ENCODE measurements around the gene LMBRD1.
"Not testable (repeated sequence)": the region's sequence is repeated elsewhere in the genome, so short reads cannot be mapped to it uniquely, and the experiment has no call there.

The LMBRD1 gene

DNA sequence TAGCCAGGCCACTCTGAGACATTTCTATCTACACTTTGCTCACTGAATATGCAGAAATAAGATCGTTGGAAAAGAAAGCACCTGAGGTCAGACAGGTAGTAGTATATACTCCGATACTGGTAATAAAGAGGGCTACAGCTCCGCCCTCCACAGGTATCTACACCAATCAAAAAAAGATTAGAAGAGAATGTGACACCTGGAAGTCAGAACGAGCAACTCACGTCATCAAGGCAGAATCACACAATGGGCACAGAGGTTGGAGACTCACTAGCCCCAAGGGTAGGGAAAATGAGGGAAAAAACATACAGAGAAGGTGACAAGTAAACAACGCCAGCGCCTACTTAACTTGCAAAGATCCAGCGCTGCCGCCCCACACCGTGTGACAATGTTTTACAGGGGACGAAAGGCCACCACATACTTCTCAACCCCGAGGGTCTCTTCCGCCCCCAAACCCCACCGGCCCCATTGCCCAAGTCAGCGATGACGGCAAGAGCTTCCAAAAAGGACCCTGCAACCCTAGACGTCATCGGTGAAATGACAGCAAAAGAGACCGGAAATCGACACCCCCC lies 653 bp downstream of the LMBRD1 start:
- DNase-seq = no peak

DNA sequence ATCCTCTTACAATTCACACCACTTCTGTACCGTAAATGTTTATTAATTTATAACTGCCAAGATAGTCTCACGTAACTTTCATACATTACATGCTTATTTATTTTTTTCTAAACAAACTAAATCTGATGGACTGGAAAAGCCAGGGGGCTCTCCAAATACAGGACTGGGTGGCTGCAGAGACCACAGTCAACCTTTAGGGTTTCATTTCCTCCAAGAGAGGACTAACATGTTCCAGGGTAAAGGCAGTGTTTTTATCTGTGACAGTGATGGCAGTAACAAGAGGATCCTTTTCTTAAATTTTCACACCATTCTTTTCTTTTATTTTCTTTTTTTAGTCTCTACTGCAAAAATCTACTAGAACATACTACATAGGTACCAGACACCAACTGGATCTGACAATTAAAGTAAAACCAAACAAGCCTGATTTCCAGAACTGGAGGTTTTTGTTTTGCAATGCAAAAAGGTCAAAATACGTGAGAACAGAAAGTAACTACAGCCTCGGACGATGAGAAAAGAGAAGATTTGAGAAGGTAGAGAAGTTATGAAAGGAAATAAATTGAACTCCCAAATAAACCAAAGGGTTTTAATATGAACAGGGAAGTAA lies 1.2 kb downstream of the LMBRD1 start:
- DNase-seq = no peak

DNA sequence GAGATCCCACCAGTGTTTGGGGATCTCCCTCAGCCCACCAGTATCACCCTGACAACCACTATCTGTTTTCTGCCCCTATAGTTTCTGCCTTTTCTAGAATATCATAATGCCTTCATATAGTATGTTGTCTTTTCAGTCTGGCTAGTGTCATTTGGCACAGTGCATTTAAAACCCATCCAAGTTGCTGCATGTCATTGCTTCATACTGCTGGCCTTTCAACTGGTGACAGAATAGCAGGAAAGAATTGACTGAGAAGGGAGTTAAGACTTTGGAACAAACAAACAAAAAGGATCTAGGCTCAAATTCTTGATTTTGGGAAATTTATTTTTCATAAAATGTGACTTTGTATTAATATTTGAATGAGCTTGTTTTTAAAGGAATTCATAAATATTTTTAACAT lies 4.5 kb downstream of the LMBRD1 start:
- DNase-seq = no peak

DNA sequence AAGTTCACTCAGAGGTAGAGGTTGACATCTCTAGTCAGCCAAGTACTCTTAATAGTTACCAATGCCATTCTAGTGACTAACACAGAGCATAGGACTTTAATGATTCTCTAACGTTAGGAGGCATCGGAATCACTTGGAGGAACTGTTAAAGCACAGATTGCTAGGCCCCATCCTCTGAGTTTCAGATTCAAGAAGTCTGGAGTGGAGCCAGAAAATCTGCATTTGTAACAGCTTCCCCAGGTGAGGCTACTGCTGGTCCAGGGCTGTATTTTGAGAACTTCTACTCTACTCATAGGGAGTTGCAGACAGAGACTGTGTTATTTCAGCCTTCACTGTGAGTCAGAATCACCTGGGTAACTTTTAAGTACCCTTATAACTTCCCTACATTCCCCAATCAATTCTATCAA lies 5.7 kb downstream of the LMBRD1 start:
- no peak for DNase-seq

DNA sequence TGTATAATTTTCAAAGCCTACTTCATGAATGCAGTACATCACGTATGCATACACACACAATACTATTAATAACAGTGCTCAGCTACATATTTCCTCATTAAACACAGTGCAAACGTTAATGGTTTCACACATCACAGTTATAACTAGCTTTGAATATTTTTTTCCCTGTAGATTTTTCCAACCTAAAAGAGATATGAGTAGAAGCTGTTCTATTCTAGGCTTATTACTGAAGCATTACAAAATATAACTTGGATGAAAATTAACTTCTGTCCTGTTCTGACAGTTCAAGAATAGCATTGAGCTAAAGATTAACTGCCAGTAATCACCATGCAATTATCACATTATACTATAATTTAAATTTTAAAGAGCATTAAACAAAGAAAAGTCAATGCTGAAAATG lies 6.2 kb downstream of the LMBRD1 start:
- no peak for DNase-seq

DNA sequence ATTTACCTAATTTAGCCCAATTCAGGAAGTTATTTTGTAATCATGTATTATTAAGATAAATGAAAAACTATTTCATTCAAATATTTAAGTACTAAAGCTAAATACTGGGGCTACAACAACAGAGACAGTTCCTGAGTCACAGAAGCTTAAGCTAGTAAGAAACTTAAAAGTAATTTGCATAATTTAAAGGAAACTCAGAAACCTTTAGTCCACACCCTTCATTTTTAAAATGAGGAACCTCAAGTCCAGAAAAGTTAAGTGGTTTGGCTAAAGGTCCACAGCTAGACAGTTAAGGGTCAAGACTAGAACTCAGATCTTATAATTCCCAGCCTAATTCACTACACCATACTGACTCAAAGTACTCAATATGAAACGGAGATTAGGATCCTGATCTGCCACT lies 7.2 kb downstream of the LMBRD1 start:
- DNase-seq = no peak

DNA sequence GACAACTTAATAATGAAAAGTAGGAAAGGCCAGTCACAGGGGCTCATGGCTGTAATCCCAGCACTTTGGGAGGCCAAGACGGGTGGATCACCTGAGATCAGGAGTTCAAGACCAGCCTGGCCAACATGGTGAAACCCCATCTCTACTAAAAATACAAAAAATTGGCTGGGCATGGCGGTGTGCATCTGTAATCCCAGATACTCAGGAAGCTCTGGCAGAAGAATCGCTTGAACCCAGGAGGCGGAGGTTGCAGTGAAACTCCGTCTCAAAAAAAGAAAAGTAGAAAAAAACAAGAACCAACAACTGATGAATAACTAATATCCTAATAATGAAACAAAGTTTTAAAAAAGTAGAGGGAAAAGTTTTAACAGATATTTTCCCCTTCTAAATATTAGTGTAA lies 9.4 kb downstream of the LMBRD1 start:
- DNase-seq = not testable (repeated sequence)

DNA sequence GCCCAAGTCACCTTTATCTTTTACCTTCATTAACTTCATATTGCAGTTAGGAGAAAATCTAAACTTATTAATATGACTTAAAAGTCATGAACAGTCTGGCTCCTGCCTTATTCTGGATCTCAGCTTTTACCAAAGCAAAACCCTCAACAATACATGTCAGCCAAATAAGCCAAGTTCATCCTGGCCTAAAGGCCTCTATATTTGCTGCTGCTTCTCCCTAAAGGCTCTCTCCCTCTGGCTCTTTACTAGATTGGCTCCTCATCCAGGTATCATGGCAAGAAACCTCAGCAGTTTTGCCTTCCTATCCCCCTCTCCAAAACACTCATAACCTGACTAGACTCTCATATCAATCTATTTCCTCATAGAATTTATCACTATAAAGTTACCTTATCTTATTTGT lies 11.1 kb downstream of the LMBRD1 start:
- DNase-seq = no peak

DNA sequence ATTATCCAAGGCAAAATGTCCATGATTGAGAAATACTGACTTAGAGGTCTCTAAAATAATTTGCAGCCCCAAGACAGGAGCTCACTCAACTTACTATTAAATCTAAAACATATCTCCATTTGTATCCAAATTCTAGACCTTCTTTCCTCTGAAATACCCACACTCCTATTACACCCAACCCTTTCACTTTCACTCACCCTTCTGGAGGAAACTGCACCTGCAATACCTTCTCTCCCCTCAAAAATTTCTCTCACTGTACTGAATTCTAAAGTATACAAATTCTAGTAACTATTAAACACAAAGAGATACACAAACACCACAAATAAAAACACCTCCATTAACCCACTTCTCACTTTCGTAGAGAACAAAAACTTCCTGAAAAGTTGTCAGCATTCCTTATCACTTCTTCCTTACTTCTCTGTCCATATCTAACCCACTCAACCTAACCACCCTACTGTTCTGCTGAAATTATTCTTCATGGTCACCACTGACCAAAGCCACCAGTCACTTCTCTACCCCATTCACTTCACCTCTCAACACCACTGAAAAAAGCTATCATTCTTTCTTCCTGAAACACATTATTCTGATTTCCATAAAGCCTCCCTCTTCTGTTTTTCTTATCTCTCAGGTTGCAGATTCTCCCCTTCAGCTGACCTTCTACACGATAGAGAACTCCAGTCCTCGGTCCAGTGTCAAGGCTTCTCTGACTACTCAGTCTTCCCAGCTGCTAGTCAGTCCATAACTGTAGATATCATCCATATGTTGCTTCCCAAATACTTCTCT lies 12.0 kb downstream of the LMBRD1 start:
- DNase-seq = no peak

DNA sequence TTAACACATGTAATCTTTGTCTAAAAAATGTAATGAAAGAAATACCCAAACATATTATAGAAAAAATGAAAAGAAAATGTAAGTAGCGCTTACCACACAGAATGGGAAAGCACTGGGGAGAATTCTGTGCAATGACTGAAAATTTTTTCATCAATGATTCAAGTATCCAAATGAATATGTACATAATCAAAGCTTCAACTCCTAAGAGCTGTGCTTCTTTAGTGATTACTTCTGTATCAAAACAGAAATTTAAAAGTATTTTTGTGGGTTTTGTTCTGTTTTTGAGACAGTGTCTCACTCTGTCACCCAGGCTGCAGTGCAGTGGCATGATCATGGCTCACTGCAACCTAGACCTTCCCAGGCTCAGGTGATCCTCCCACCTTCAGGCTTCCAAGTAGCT lies 13.7 kb downstream of the LMBRD1 start:
- DNase-seq = no peak

DNA sequence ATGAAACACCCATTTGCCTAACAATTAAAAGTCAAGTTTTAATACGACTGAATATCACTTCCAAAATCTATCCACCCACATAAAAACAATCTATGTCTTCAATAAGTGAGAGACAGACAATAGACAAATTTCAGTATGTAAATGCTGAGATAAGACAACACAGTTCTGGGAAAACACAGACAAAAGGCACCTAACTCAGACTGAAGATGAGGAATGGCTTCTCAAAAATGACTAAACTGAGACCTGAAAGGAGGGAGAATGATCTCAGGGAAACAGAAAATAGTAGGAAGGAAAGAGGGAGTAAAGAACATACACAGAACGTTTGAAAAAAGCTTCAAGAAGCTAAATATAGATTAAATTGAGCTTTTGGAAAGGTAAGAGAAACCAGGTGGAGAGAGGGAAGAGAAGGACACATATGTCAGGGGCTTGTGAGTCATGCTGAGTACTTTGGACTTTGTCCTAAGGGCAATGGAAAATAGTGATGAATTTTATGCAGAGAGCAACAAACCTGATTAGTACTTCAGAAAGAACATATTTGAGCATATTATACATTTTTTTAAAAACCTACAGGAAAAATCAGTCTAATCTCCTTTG lies 16.1 kb downstream of the LMBRD1 start:
- no peak for DNase-seq

DNA sequence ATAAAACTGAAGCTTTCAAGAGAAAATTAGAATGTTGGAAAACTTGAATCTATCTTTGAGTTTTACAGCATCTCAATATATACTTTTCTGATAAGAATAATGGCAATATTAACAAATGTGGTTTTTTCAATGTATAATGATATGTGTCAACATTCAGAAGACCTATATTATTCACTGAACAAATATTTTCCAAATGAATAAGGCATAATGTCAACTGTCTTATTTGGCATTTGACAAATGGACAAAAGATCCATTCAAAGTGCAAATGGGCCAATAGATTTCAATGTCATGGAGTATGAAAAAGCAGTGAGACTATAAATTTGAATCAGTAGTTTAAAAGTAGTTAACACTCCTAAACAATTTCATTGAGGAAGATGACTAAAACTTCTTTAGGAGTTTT lies 20.9 kb downstream of the LMBRD1 start:
- DNase-seq = no peak

DNA sequence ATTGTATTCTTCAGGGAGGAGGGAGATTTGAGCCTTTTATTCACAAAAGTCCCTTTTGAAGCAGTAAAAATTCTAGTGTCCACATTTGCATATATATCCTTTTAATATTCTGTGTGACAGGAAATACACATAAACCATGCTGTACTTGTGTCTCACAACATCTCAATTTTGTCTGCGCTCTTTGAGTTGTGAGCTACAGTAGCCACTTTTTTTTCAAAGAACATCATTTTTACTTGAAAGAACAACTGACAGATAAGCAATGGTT lies 21.3 kb downstream of the LMBRD1 start:
- no peak for DNase-seq

DNA sequence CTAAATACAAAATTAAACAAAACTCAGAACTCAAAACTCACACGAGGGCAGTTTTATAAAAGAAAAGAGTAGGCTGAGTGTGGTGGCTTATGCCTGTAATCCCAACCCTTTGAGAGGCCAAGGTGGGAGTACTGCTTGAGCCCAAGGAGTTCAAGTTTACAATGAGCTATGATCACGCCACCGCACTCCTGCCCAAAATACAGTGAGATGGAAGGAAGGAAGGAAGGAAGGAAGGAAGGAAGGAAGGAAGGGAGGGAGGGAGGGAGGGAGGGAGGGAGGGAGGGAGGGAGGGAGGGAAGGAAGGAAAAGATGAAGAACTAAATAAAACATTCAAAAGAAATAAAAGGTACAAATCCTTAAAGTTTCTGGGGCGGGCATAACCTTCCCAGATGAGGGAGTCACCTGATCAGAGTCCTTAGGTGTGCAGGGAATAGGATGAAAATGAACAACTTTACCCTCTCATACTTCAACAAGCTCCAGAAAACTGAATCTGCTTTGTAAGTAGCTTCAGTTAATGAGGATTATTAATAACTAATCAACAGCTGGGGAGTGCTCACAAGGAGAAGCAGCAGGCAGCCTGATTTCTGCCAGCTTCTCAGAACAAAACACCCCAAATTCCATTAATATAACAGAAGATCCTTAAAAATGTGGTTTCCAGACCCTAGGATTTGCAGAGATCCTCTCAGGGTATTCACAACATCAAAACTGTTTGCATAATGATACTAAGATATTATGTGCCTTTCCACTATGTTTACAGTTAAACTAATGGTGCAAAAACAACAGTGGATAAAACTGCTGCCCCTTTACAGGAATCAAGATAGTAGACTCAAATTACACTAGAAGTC lies 21.8 kb downstream of the LMBRD1 start:
- DNase-seq = no peak

DNA sequence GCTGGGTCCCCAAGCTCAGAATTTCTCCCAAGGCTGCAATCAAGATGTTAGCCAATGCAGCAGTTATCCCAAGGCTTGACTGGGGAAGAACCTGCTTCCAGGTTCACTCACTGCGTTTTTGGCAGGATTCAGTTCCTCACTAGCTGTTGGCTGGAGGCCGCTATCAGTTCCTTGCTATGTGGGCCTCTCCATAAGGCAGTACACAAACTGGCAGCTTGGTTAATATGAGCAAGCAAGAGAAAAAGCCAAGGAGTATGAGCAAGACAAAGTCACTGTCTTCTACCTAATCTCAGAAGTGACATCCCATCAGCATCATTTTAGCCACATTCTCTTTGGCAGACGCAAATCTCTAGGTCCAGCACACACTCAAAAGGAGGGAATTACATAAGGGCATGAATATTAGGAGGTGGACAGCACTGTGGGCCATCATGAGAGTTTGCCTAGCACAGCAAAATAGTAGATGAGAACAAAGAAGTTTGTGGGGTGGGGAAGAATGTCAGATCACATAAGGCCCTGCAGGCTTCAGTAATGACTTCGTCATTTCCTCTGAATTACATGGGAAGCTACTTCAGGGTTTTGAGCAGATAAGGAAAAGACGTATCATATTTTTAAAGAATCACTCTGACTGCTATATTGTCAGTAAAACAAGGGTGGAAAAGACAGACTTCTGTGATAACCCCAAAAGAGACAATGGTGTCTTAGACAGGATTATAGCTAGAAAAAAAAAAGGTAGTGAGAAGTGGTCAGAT lies 25.5 kb downstream of the LMBRD1 start:
- DNase-seq = no peak

DNA sequence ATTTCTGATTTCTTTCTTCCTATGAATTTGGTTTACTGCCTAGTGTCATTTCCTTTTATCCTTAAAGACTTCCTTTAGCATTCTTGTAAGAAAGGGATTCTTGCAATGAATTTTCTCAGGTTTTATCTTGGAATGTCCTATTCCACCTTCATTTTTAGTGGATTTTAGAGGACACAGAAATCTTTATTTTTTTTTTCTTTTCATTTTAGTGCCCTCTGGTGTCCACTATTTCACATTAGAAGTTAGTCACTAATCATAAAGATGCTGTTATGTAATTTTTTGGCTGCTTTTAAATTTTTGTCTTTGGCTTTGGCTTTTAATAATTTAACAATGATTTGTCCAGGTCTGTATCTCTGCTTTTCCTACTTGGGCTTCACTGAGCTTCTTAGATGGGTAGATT lies 28.1 kb downstream of the LMBRD1 start:
- no peak for DNase-seq

DNA sequence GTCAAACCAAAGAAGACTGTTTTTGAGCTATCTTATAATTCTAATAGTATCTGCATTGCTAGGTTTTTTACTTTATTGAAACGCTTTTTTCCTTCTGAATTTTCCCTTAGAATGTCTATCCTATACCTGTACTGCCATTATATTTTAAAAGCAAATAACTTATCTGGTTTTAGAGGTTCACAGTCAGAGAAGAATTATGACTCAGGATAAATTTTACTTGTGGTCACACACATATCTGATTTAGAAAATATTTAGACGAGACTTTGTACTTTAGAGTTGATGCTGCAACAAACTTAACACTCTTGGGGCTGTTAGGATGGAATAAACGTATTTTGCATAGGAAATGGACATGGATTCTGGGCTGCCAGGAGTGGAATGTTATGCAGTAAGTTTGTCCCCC lies 33.0 kb downstream of the LMBRD1 start:
- no peak for DNase-seq

DNA sequence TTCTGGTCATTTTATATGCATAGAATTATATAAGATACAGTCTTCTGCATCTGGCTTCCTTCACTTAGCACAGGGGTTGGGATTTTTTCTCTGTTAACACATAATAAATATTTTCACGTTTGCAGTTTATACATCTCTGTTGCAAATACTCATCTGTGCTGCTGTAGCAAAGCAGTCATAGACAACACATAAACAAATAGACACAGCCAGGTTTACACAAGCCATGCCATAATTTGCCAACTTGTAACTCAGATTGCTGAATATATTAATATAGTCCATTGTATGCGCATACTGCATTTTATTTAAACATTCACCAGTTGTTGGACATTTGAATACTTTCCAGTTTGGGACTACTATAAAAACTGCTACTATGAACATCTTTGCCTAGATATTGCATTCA lies 35.0 kb downstream of the LMBRD1 start:
- DNase-seq = no peak

DNA sequence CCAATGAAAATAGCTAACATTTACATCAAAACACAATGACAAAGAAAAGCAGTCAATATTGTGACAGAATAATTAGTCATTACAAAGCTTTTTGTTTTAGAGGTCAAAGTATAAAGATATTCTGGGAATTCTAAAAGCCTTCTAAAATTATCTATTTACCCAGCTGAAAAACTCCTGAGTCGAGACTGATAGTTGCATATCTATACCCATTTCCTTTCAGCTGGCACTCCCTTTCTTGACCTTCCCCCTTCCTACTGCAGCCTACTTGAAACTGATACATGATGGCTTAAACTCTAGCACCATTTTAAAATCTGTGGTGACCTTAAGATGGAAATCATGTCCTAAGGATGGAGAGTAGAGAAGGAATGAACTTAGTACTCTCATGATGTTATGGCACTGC lies 38.6 kb downstream of the LMBRD1 start:
- no peak for DNase-seq

DNA sequence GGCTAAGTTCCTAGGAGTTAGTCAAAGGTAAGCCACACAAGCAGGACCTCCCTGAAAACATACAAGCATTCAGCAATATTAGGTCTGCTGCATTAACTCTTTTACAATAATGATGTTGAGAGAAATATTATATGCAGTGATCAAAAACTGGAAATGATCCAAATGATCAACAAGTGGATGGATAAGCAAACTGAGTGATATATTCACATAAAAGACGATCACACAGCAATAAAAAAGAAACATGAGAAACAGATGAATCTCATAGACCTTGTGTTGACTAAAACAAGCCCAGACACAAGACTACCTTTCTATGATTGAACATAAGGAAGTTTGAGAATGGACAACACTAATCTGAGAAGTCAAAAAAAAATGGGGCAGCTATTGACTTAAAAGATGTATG lies 39.9 kb downstream of the LMBRD1 start:
- no peak for DNase-seq

DNA sequence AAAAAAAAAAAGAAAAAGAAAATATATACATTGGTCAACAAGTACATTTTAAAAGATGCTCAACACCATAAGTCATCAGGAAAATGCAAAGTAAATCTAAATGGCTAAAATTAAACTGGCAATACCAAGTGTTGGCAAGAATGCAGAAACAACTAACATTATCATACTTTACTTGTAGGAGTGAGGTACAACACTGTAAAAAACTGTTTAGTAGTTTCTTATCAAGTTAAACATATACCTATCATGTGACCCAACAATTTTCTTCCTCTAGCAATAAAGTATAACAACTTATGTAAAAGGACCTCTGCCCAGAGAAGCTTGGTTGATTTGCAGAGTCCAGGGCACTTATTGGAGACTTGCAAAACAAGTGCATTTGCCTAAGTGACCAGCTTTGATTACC lies 40.4 kb downstream of the LMBRD1 start:
- DNase-seq = no peak

DNA sequence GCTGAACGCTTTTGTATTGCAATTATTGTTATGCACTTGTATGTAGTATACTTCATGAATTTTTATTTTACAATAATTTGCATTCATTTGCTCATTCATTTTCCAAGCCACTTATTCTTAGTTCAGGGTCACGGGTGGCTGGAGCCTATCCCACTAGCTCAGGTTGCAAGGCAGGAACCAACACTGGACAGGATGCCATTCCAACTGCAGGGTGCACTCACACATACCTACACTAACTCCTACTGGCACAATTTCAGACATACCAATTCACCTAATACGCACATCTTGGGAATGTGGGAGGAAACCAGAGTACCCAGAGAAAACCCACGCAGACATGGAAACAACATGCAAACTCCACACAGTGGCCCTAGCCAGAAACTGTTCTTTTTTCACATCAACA lies 61.8 kb downstream of the LMBRD1 start:
- no peak for DNase-seq

DNA sequence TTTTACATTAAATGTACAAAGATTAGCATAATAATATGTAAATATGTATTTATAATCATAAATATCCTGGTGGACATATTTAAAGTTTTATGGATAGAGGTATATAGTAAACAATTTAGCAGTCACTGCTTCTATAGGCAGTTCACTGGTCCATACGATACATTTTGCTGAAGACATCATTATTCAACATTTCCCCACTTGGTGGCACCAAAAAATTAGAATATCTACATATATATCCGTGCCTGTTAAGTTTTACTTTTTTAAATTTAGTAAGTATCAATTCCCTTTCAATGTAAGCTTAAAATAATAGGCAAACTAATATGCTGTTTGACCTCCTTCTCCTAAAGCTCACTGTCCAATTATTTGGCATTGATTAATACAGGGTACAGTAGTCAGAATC lies 64.2 kb downstream of the LMBRD1 start:
- DNase-seq = no peak
